NCI-H1105 (cell line): ENCODE measurements around the gene HENMT1.

Source experiments
- DNase-seq: peaks from one replicate; lab custom pipeline; 2025; lab: John Stamatoyannopoulos, UW

HENMT1 gene

GRCh38 chr1:108627256-108627655 lies 33.6 kb downstream of the HENMT1 start:
- no peak for DNase-seq

- no peak for DNase-seq
Measured at GRCh38 chr1:108624069-108624468, 36.8 kb downstream of the HENMT1 start.

- DNase-seq: no peak
Measured at GRCh38 chr1:108617724-108618056, 43.2 kb downstream of the HENMT1 start.

GRCh38 chr1:108617008-108617723 lies 43.7 kb downstream of the HENMT1 start:
- DNase-seq: no peak

- DNase-seq: no peak
Measured at GRCh38 chr1:108615544-108615943, 45.3 kb downstream of the HENMT1 start.

- DNase-seq: no peak
Measured at GRCh38 chr1:108612496-108612895, 48.4 kb downstream of the HENMT1 start.

- DNase-seq: no peak
Measured at GRCh38 chr1:108611984-108612383, 48.9 kb downstream of the HENMT1 start.

- DNase-seq: peak; percentile 93
Measured at GRCh38 chr1:108610073-108610472, 50.8 kb downstream of the HENMT1 start.

- DNase-seq: peak; percentile 79
Measured at GRCh38 chr1:108609483-108610049, 51.3 kb downstream of the HENMT1 start.

- no peak for DNase-seq
Measured at GRCh38 chr1:108606478-108606877, 54.4 kb downstream of the HENMT1 start.

- DNase-seq: no peak
Measured at GRCh38 chr1:108605633-108606032, 55.3 kb downstream of the HENMT1 start.

- DNase-seq: no peak
Measured at GRCh38 chr1:108601708-108602410, 59.0 kb downstream of the HENMT1 start.

- no peak for DNase-seq
Measured at GRCh38 chr1:108600504-108600903, 60.4 kb downstream of the HENMT1 start.

- no peak for DNase-seq
Measured at GRCh38 chr1:108598340-108598739, 62.6 kb downstream of the HENMT1 start.
